PFSK-1 (cell line): ENCODE measurements around the gene ICOS.

Experiments
- FOXP2 ChIP-seq: optimal IDR thresholded peaks from 2 replicates; pipeline ENCODE3; 2011; ENCODE audit warnings: borderline replicate concordance, control low read depth, inconsistent platforms; ENCODE audit not compliant: insufficient read depth; ENCODE audit errors: extremely low read length, extremely low read depth
- POLR2AphosphoS5 ChIP-seq: IDR thresholded peaks from 2 replicates; pipeline ENCODE4 v1.6.1; 2012; ENCODE audit warnings: low read depth, mild to moderate bottlenecking, control low read depth, low read length, moderate library complexity
- SIN3A ChIP-seq: IDR thresholded peaks from 2 replicates; pipeline ENCODE4 v1.6.1; 2012; ENCODE audit warnings: mild to moderate bottlenecking, low read length, moderate library complexity, borderline replicate concordance; ENCODE audit not compliant: insufficient read depth
- TAF1 ChIP-seq: IDR thresholded peaks from 2 replicates; pipeline ENCODE4 v1.6.1; 2012; ENCODE audit warnings: low read length, control low read depth, borderline replicate concordance; ENCODE audit not compliant: insufficient read depth
- TF ChIP-seq, protein P1 (sequence below), 2 experiments: IDR thresholded peaks; 2 replicates each; pipeline versions ENCODE4 v1.6.1 to v1.8.0; 2011 to 2012; ENCODE audit warnings: low read depth in 2 of 2, low read length in 2 of 2, control low read depth in 1 of 2, inconsistent platforms in 1 of 2, mild to moderate bottlenecking in 1 of 2, moderate library complexity in 1 of 2; ENCODE audit not compliant: insufficient read depth in 1 of 2

ICOS gene

GRCh38 chr2:203925512-203926158 lies 10.9 kb upstream of the ICOS start:
- TF ChIP-seq FOXP2, result no peak
- no peak for TF ChIP-seq SIN3A
- no peak for TF ChIP-seq TAF1
- no peak for TF ChIP-seq POLR2AphosphoS5
- TF ChIP-seq, protein P1, sequence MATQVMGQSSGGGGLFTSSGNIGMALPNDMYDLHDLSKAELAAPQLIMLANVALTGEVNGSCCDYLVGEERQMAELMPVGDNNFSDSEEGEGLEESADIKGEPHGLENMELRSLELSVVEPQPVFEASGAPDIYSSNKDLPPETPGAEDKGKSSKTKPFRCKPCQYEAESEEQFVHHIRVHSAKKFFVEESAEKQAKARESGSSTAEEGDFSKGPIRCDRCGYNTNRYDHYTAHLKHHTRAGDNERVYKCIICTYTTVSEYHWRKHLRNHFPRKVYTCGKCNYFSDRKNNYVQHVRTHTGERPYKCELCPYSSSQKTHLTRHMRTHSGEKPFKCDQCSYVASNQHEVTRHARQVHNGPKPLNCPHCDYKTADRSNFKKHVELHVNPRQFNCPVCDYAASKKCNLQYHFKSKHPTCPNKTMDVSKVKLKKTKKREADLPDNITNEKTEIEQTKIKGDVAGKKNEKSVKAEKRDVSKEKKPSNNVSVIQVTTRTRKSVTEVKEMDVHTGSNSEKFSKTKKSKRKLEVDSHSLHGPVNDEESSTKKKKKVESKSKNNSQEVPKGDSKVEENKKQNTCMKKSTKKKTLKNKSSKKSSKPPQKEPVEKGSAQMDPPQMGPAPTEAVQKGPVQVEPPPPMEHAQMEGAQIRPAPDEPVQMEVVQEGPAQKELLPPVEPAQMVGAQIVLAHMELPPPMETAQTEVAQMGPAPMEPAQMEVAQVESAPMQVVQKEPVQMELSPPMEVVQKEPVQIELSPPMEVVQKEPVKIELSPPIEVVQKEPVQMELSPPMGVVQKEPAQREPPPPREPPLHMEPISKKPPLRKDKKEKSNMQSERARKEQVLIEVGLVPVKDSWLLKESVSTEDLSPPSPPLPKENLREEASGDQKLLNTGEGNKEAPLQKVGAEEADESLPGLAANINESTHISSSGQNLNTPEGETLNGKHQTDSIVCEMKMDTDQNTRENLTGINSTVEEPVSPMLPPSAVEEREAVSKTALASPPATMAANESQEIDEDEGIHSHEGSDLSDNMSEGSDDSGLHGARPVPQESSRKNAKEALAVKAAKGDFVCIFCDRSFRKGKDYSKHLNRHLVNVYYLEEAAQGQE (IDR thresholded peaks at IDR 0.05; ENCODE audit: insufficient read depth in 1 of 2, low read depth in 2 of 2, low read length in 2 of 2), result no peak

DNA sequence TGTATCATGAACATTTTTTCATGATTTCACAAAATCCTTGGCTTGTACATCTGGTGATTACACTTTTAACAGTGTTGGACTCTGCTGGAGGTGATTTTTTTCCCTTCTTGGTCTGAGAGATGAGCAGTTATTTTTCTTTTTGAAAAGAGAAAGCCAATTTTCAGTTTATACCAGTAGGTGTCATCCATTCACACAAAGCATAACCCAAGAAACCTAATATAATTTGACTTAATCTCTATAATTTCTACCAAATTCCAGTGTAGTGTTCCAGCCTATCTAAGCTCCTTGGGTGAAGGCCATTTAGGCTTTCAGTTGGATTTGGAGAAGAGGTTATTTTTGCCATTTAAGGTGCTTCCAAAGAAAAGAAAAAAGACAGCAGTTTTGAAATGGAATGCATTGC lies 7.7 kb upstream of the ICOS start:
- no peak for TF ChIP-seq POLR2AphosphoS5
- TF ChIP-seq, protein P1 (IDR thresholded peaks at IDR 0.05; ENCODE audit: insufficient read depth in 1 of 2, low read depth in 2 of 2, low read length in 2 of 2), result no peak

GRCh38 chr2:203934041-203934492 lies 2.5 kb upstream of the ICOS start:
- TF ChIP-seq TAF1 (no peak), FOXP2 (no peak), POLR2AphosphoS5 (no peak), SIN3A (no peak)
- TF ChIP-seq, protein P1 (IDR thresholded peaks at IDR 0.05; ENCODE audit: insufficient read depth in 1 of 2, low read depth in 2 of 2, low read length in 2 of 2), result no peak

DNA sequence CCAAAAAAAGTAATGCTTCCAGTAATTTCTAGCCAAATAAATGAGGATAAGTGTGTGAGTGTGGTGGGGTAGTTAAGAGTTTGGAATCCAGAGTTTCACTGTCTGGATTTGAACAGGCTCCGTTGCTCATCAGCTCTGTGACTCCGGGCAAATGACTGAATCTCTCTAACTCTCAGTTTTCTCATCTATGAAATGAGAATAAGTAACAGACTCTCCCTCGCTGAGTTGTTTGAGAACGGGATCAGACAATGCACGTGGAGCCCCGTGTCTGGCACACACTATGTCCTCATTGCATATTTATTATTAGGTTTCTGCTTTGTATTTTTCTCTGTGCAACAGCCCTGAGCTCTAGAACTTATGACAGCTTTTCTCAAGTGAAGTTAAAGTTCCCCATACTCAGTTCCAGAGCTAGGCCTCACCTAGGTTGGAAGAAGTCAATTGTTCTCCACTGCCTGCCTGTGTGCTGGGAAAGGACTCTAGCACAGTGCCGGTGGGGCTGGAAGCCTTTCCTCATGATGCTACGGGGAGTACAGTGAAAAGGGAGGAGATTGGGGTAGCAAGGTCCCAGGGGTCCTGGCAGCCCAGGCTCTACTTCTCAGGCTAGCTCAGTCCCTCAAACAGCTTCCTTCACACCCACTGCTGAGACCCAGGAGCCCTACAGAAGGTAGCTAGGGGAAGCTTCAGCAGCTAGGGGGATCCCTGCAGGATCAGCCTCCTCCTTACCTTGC lies 1.7 kb upstream of the ICOS start:
- no peak for TF ChIP-seq SIN3A
- no peak for TF ChIP-seq POLR2AphosphoS5
- TF ChIP-seq, protein P1 (IDR thresholded peaks at IDR 0.05; ENCODE audit: insufficient read depth in 1 of 2, low read depth in 2 of 2, low read length in 2 of 2), result no peak
- TF ChIP-seq TAF1, result no peak
- no peak for TF ChIP-seq FOXP2

- no peak for TF ChIP-seq POLR2AphosphoS5
- no peak for TF ChIP-seq SIN3A
- TF ChIP-seq TAF1, result no peak
- TF ChIP-seq, protein P1 (IDR thresholded peaks at IDR 0.05; ENCODE audit: insufficient read depth in 1 of 2, low read depth in 2 of 2, low read length in 2 of 2), result no peak
- TF ChIP-seq FOXP2, result no peak
Measured at GRCh38 chr2:203935568-203935967, 995 bp upstream of the ICOS start.
